NB4 (cell line): ENCODE measurements around the gene HDAC2.

Experiments used
- MYC ChIP-seq: IDR thresholded peaks from 2 replicates; pipeline ENCODE4 v1.6.1; 2011; ENCODE audit warnings: low read depth, low read length
- POLR2A ChIP-seq: IDR thresholded peaks from 2 replicates; pipeline ENCODE4 v1.6.1; 2011; ENCODE audit warnings: mild to moderate bottlenecking; ENCODE audit not compliant: insufficient read length; ENCODE audit errors: extremely low read depth
- TF ChIP-seq, protein P1 (sequence below): IDR thresholded peaks from 2 replicates; pipeline ENCODE4 v1.6.1; 2011; ENCODE audit warnings: low read depth, low read length
- TF ChIP-seq, protein P2 (sequence below): IDR thresholded peaks from one replicate; pipeline ENCODE4 v1.5.1; 2012; ENCODE audit warnings: low read depth, low read length

DNA sequence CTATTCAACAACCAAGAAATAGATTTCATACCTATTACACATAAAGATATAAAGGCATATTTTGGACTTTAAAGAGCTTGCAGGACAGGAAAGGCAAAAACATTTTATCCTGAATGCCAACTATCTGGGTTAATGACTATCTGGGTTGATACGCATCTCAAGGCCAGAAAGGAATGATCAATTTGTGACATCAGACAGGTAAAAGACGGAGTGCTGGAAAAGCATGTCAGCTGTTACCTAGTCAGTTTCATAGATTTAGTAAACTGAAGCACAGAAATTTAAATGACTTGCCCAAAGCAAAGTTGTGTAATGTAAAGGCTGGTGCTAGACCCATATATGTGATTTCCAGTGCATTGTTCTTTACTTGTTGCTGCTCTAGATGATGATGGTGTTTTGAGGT is 36.8 kb downstream of the HDAC2 start:
- TF ChIP-seq, protein P1, sequence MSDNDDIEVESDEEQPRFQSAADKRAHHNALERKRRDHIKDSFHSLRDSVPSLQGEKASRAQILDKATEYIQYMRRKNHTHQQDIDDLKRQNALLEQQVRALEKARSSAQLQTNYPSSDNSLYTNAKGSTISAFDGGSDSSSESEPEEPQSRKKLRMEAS, result no peak
- TF ChIP-seq, protein P2, sequence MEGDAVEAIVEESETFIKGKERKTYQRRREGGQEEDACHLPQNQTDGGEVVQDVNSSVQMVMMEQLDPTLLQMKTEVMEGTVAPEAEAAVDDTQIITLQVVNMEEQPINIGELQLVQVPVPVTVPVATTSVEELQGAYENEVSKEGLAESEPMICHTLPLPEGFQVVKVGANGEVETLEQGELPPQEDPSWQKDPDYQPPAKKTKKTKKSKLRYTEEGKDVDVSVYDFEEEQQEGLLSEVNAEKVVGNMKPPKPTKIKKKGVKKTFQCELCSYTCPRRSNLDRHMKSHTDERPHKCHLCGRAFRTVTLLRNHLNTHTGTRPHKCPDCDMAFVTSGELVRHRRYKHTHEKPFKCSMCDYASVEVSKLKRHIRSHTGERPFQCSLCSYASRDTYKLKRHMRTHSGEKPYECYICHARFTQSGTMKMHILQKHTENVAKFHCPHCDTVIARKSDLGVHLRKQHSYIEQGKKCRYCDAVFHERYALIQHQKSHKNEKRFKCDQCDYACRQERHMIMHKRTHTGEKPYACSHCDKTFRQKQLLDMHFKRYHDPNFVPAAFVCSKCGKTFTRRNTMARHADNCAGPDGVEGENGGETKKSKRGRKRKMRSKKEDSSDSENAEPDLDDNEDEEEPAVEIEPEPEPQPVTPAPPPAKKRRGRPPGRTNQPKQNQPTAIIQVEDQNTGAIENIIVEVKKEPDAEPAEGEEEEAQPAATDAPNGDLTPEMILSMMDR, result no peak
- TF ChIP-seq POLR2A (no peak), MYC (no peak)
